ENCODE data around the gene POLR1G. TPM values are rescaled to one million over a fixed set of nuclear protein-coding genes. Genes with fewer than 3 reads are reported as not detected.

Gene POLR1G
- total RNA-seq, 1 experiment from 2014 or later = 43.4 TPM

DNA sequence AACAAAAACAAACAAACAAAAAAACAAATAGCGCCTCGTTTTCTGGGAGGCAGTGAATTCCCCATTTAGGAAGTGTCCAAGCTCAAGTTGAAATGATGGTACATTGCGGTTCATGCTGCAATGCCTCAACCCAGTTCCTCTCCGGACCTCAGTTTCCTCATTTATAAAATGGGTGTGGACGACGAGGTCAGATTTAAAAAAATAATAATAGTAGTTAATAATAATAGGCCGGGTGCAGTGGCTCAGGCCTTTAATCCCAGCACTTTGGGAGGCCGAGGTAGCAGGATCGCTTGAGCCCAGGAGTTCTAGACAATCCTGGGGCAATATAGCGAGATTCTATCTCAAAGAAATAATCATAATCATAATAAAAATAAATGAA is 32.7 kb downstream of the POLR1G start:
- Histone ChIP-seq H2BK120ac (ENCODE audit: low read depth, low read length, poor library complexity, severe bottlenecking) (no peak overlapping the region), H3K4me2 (ENCODE audit: insufficient read depth, insufficient read length, low read length) (no peak overlapping the region), H2BK5ac (ENCODE audit: insufficient read length, low read length) (no peak overlapping the region), H3K56ac (ENCODE audit: insufficient read length, low read depth, low read length) (no peak overlapping the region), H3K23me2 (ENCODE audit: insufficient read length, low read depth, low read length, poor library complexity, severe bottlenecking) (peaks cover 10% of the 10 kb centered on the region), H3K27ac (ENCODE audit: insufficient read length, low read depth, low read length) (no peak overlapping the region), H3K23ac (ENCODE audit: insufficient read length, low read depth, low read length) (no peak overlapping the region), H4K20me1 (ENCODE audit: control insufficient read depth, insufficient read depth, insufficient read length) (no peaks in the 10 kb centered on the region), H2BK12ac (ENCODE audit: insufficient read length, low read depth, low read length) (no peak overlapping the region), H3K79me1 (ENCODE audit: insufficient read depth, low read depth, low read length, poor library complexity, severe bottlenecking) (no peaks in the 10 kb centered on the region), H3K9me3 (ENCODE audit: control insufficient read depth, low read depth, low read length) (no peaks in the 10 kb centered on the region), H2BK20ac (ENCODE audit: low read depth, low read length, poor library complexity, severe bottlenecking) (no peak overlapping the region), H3K14ac (ENCODE audit: insufficient read depth, low read length) (no peak overlapping the region), H2BK15ac (ENCODE audit: low read depth, low read length) (no peak overlapping the region), H2AFZ (ENCODE audit: low read length) (no peak overlapping the region), H3K4ac (ENCODE audit: low read depth, low read length) (no peak overlapping the region), H2AK5ac (ENCODE audit: insufficient read length, low read length) (no peak overlapping the region), H4K91ac (ENCODE audit: insufficient read length, low read depth, low read length) (no peak overlapping the region), H3K9ac (ENCODE audit: extremely low read depth, insufficient read length, low read length) (no peak overlapping the region), H3T11ph (ENCODE audit: low read length) (no peak overlapping the region), H3K4me1 (ENCODE audit: insufficient read depth, low read length) (peaks cover 2% of the 10 kb centered on the region; the same call in 1 of the 2 replicates), H3K79me2 (ENCODE audit: insufficient read depth, low read length) (no peaks in the 10 kb centered on the region), H4K5ac (ENCODE audit: insufficient read length, low read depth, low read length) (no peak overlapping the region), H3K27me3 (ENCODE audit: insufficient read depth, low read length) (no peaks in the 10 kb centered on the region), H3K18ac (ENCODE audit: insufficient read length, low read depth, low read length) (no peak overlapping the region), H4K8ac (replicated peaks; ENCODE audit: insufficient read length, low read depth, low read length) (no peak overlapping the region)
- Mint-ChIP-seq H3K27ac (no peak overlapping the region), H3K27me3 (ENCODE audit: low read depth) (peaks cover 1% of the 10 kb centered on the region; the same call in 1 of the 2 replicates), H3K36me3 (ENCODE audit: insufficient read depth in 1 of 3, low read depth in 3 of 3) (no peaks in the 10 kb centered on the region), H3K4me3 (peak overlapping the region; percentile 67 to 70), H3K9me3 (peaks cover 0 to 4% of the 10 kb centered on the region in 2 experiments; a peak in 1 of 5 replicates), H3K4me1 (peaks cover 20 to 24% of the 10 kb centered on the region in 2 experiments)
- no peak for DNase-seq
- WGBS (ENCODE audit: extremely low coverage, insufficient read length, low lambda C conversion rate) = no CpG with 5 or more reads among the region's 10 CpGs
- TF ChIP-seq, protein P1, sequence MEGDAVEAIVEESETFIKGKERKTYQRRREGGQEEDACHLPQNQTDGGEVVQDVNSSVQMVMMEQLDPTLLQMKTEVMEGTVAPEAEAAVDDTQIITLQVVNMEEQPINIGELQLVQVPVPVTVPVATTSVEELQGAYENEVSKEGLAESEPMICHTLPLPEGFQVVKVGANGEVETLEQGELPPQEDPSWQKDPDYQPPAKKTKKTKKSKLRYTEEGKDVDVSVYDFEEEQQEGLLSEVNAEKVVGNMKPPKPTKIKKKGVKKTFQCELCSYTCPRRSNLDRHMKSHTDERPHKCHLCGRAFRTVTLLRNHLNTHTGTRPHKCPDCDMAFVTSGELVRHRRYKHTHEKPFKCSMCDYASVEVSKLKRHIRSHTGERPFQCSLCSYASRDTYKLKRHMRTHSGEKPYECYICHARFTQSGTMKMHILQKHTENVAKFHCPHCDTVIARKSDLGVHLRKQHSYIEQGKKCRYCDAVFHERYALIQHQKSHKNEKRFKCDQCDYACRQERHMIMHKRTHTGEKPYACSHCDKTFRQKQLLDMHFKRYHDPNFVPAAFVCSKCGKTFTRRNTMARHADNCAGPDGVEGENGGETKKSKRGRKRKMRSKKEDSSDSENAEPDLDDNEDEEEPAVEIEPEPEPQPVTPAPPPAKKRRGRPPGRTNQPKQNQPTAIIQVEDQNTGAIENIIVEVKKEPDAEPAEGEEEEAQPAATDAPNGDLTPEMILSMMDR (conservative IDR thresholded peaks at IDR 0.05) = no peak
